B cell (primary cell): ENCODE data around the gene ADAR.

Experiments used
- CTCF ChIP-seq: fragments of 200-600 bp; IDR thresholded peaks from one replicate; pipeline ENCODE4 v1.8.0; 2022; ENCODE audit warnings: antibody characterized with exemption, mild to moderate bottlenecking
- EZH2 ChIP-seq: IDR thresholded peaks from 2 replicates; pipeline ENCODE4 v1.6.1; 2012; ENCODE audit warnings: borderline replicate concordance, low read depth, mild to moderate bottlenecking, moderate library complexity, low read length; ENCODE audit not compliant: insufficient read depth, poor library complexity, severe bottlenecking

- TF ChIP-seq CTCF (no peak), EZH2 (no peak)
These were observed 34.8 kb downstream of the ADAR start for GRCh38 chr1:154573168-154573510.
